HepG2 (cell line): ENCODE measurements around the gene LRRC3. TPM values are rescaled to one million over a fixed set of nuclear protein-coding genes. Genes with fewer than 3 reads are reported as not detected.

Source experiments
- RFXANK ChIP-seq: IDR thresholded peaks from 2 replicates; pipeline ENCODE4 v1.6.1; 2016
- ZBTB14 ChIP-seq: sonication (generic); formaldehyde crosslinking; IDR thresholded peaks from 2 replicates; pipeline ENCODE4 v1.4.0; 2020; ENCODE audit warnings: missing genetic modification reagents
- ZNF510 ChIP-seq: sonication (generic); formaldehyde crosslinking; IDR thresholded peaks from 2 replicates; pipeline ENCODE4 v1.4.0; 2020; ENCODE audit warnings: low read depth, mild to moderate bottlenecking, missing genetic modification reagents
- polyA plus RNA-seq, 8 experiments: library from polyadenylated mRNA; depleted of rRNA in 3 of 8; stranded (reverse) in 7 of 8; unstranded in 1 of 8; fragments of >200 nt; fragmentation: Illumina TruSeq in 4 of 8; extraction: Trizol in 4 of 8; gene quantifications; 2 replicates each; pipeline versions ENCODE4 v1.2.1 to v1.2.3, GENCODE V29; 2011 to 2016; ENCODE audit warnings: low read depth in 4 of 8, missing spikeins in 1 of 8, mixed read lengths in 1 of 8; ENCODE audit not compliant: insufficient read depth in 1 of 8
- total RNA-seq, 5 experiments: library from RNA; depleted of rRNA; stranded (reverse); fragments of >200 nt; fragmentation: Illumina TruSeq; extraction: Trizol; gene quantifications; 2 replicates each; pipeline ENCODE4 v1.2.3, GENCODE V29; 2016; ENCODE audit warnings: low read depth in 1 of 5
- TF ChIP-seq, protein P1 (sequence below): sonication (generic); formaldehyde crosslinking; IDR thresholded peaks from 2 replicates; pipeline ENCODE4 v1.5.0; 2020; ENCODE audit warnings: mild to moderate bottlenecking, missing genetic modification reagents
- TF ChIP-seq, protein P2 (sequence below): sonication (generic); formaldehyde crosslinking; IDR thresholded peaks from 2 replicates; pipeline ENCODE4 v1.5.0; 2020; ENCODE audit warnings: missing genetic modification reagents, mild to moderate bottlenecking, borderline replicate concordance
- TF ChIP-seq, protein P3 (sequence below): sonication (generic); formaldehyde crosslinking; IDR thresholded peaks from 2 replicates; pipeline ENCODE4 v1.8.1; 2023; ENCODE audit warnings: missing genetic modification reagents, mild to moderate bottlenecking, borderline replicate concordance
- TF ChIP-seq, protein P4 (sequence below): sonication (generic); formaldehyde crosslinking; IDR thresholded peaks from 2 replicates; pipeline ENCODE4 v1.9.0; 2022; ENCODE audit warnings: low read depth, missing genetic modification reagents

Gene LRRC3
- total and polyA plus RNA-seq, 2 of the 13 experiments (the other 11 are each of a cell fraction or from before 2014, with no cell fraction given) = 4.8 to 16.5 TPM

DNA sequence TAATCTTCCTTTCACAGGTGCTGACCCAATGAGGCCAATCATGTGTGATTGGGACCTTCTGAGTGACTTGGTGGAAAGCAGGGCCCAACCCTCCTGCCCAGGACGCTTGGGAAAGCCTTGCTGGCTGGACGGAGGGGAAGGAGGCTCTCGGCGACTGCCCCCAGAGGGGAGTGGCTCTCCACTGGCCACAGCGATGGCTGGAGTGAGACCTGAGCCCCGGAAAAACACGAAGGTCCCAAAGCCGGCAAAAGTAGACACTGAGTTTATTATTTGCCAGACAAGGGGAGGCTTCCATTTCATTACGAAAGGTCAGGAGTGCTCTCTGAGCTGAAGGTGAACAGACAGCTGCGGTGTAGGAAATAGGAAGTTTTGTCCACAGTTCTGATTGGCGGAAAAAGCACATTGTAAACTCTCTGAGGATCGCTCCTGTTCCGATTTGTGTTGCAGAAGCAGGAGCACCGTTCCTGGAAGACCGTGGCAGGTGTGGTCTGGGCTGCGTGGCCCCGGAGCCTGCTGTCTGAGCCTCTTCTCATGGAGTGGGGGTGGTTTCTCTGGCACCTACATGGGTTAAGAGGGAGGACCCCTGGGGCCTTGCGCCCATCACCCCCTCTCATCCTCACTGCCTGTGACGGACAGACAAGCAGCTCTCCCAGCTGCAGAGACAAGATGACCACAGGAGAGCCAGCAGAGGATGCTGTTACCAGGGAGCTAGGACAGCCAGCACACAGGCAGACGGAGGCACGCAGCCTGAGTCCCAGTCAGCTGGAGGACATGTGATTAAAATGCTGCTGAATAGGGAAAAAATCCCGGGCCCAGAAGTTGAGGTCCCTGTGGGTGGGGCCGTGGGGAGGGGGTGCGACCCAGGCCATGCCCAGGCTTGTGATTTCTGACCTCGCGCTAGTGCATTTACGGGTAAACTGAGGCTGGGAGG is 43.2 kb downstream of the LRRC3 start (continued):
- TF ChIP-seq, protein P1, sequence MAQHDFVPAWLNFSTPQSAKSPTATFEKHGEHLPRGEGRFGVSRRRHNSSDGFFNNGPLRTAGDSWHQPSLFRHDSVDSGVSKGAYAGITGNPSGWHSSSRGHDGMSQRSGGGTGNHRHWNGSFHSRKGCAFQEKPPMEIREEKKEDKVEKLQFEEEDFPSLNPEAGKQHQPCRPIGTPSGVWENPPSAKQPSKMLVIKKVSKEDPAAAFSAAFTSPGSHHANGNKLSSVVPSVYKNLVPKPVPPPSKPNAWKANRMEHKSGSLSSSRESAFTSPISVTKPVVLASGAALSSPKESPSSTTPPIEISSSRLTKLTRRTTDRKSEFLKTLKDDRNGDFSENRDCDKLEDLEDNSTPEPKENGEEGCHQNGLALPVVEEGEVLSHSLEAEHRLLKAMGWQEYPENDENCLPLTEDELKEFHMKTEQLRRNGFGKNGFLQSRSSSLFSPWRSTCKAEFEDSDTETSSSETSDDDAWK = no peak
- TF ChIP-seq ZNF510 (CRISPR knock-in tag) = no peak
- TF ChIP-seq RFXANK (CRISPR knock-in tag) = no peak
- TF ChIP-seq, protein P2, sequence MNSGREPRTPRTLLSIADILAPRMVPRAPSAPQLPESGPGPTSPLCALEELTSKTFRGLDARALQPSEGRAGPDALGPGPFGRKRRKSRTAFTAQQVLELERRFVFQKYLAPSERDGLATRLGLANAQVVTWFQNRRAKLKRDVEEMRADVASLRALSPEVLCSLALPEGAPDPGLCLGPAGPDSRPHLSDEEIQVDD (CRISPR knock-in tag) = no peak
- TF ChIP-seq, protein P3, sequence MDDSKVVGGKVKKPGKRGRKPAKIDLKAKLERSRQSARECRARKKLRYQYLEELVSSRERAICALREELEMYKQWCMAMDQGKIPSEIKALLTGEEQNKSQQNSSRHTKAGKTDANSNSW (CRISPR knock-in tag) = no peak
- TF ChIP-seq ZBTB14 (CRISPR knock-in tag) = no peak
- TF ChIP-seq, protein P4, sequence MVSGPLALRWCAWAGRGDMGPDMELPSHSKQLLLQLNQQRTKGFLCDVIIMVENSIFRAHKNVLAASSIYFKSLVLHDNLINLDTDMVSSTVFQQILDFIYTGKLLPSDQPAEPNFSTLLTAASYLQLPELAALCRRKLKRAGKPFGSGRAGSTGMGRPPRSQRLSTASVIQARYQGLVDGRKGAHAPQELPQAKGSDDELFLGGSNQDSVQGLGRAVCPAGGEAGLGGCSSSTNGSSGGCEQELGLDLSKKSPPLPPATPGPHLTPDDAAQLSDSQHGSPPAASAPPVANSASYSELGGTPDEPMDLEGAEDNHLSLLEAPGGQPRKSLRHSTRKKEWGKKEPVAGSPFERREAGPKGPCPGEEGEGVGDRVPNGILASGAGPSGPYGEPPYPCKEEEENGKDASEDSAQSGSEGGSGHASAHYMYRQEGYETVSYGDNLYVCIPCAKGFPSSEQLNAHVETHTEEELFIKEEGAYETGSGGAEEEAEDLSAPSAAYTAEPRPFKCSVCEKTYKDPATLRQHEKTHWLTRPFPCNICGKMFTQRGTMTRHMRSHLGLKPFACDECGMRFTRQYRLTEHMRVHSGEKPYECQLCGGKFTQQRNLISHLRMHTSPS (CRISPR knock-in tag) = no peak
